ENCODE data around the gene S100A12. TPM values are rescaled to one million over a fixed set of nuclear protein-coding genes. Genes with fewer than 3 reads are reported as not detected.
"Not testable (repeated sequence)": the region's sequence is repeated elsewhere in the genome, so short reads cannot be mapped to it uniquely, and the experiment has no call there.

The S100A12 gene
- not detected in 2 replicates for total RNA-seq (2014; rRNA removed; shearing (Covaris generic))

DNA sequence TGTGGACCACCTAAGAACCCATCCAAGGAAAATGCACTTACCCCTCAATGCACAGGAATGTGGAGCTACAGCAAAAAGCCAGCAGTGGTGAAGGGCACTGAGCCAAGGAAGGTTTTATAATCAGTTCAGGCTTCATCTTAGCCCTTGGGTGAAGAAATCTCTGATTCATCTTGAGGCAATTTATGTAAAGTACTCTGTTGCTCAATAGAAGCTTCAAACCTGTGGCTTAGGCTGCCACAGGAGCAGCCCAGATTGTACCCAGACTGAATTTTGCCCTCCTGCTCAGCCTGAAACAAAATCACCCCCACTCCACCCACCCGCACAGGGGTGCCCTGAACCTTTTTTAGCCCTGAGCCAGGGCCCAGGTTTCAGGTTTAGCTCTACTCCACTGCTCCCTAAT lies at the start of gene S100A12:
TSS of gene S100A12 (minus strand) at position 111 of the 400 bp plus-strand sequence. CDS start 1,029 bp downstream, outside the sequence.
- peak; percentile 83 for DNase-seq (ENCODE audit: low read depth)

DNA sequence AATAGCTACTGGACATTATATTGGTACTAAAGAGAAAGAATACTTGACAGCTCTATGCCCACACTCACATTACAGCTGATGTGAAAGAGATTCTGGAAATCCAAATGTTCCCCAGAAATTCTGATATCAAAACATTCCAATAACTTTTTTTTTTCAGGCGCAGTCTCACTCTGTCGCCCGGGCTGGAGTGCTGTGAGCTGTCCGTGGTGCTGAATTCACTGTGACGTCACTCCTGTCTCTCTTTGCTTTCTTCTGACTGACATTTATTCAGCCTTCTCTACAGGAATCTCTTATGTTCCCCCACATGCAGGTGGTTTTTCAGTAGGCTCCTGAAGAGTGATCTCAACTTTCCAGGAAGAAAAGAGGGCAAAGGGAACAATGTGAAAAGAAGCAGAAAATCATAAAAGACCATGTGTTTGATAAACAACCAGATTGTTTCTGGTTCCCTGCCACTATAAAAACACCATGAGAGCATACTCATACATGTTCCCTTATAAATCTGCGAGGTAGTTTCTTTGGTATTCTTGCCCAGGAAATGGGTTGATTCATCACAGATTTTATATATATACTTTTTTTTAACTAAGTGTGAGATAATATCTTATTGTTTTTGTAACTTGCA lies 47.1 kb upstream of the S100A12 start:
- peak; percentile 59 for DNase-seq (ENCODE audit: low read depth)

DNA sequence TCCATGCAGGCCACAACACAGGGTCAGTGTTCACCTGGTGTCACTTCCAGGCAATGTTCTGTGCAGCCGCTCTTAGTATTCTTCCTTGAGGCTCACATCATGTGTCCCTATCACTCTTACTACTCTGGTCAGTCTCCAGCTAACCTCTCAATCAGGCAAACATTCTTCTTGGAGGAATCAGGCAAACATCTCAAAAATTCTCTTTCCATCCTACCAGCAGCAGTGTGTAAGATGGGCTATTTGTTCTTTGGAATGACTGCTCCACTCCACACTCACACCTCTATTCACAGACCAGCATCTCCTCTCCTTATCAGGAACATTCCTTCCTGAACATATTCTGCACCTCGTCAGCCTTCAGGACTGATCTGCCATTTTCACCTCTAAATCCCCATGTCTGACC lies 44.9 kb upstream of the S100A12 start:
- DNase-seq (ENCODE audit: low read depth) = no peak

GRCh38 chr1:153419436-153419793 lies 44.0 kb upstream of the S100A12 start:
- not testable (repeated sequence) for DNase-seq (ENCODE audit: low read depth)

- DNase-seq (ENCODE audit: low read depth) = not testable (repeated sequence)
Measured at GRCh38 chr1:153418758-153419435, 43.5 kb upstream of the S100A12 start.

- no peak for DNase-seq (ENCODE audit: low read depth)
Measured at GRCh38 chr1:153417136-153417888, 41.9 kb upstream of the S100A12 start.

GRCh38 chr1:153415850-153416570 lies 40.6 kb upstream of the S100A12 start, which contains the start of gene S100A7A:
TSS of gene S100A7A (plus strand) at chr1:153416520. CDS start at chr1:153418083, 1,563 bp downstream.
- no peak for DNase-seq (ENCODE audit: low read depth)

GRCh38 chr1:153413961-153414360 lies 38.5 kb upstream of the S100A12 start:
- DNase-seq (ENCODE audit: low read depth) = not testable (repeated sequence)

GRCh38 chr1:153407274-153407673 lies 31.9 kb upstream of the S100A12 start:
- DNase-seq (ENCODE audit: low read depth) = not testable (repeated sequence)

DNA sequence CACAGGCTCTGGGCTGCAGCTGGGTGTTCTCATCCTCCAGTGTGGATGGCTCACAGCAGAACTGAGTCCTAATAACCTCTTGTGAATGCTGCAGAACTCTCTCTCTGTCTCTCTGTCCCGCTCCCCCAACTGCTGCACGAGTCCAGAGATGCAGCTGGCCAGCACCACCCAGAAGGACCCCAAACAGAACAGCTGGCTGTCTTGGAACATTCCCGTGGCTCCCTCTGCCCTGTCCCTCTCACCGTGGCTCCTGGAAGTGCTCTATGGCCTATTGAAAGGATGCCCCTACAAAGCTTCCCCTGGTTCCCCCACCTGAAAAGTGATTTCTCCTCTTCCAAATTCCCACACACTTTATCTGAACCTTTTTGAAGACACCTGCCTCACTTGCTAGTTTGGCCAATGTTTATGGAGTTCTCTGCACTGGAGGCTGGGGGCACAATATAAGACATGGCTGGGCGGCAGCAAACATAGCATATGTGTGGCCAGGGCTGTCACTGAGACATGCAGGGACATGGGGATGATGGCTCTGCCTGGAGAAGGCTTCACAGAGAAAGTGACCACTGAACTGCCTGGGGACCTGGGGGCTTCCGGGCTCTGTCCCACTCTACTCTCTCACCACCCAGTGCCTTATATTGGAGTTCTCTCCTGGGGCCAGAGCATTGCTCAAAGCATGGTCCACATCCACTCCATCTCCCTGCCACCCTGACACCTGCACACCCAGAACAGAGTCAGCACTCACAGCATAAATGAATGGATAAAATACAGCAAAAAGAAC lies 30.6 kb upstream of the S100A12 start:
- DNase-seq (ENCODE audit: low read depth) = not testable (repeated sequence)

GRCh38 chr1:153404768-153405167 lies 29.3 kb upstream of the S100A12 start:
- DNase-seq (ENCODE audit: low read depth) = peak; percentile 7

DNA sequence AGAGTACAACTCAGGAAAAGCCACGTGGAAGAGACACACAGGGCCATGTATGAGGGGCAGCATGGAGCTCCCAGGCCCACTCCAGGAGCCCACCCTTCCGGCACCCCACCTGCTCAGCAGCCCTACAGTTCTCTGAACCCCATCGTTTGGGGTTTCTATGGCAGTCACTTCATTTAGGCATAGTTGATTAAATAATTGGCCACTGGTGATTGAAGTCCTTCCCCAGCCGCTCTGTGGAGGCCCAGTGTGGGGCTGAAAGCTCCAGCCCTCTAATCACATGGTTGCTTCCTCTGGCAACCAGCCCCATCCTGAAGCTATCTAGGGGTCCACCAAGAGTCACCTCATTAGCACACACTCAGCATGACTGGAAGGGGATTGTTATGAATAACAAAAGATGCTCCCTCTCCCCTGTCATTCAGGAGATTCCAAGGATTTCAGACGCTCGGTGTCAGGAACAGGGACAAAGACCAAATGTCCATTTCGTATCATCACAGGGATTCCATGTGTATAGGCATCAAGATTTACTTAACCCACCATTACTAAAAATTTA lies 28.7 kb upstream of the S100A12 start:
- DNase-seq (ENCODE audit: low read depth) = no peak

- DNase-seq (ENCODE audit: low read depth) = no peak
Measured at GRCh38 chr1:153403421-153404085, 28.1 kb upstream of the S100A12 start.

GRCh38 chr1:153402226-153402625 lies 26.8 kb upstream of the S100A12 start:
- no peak for DNase-seq (ENCODE audit: low read depth)

DNA sequence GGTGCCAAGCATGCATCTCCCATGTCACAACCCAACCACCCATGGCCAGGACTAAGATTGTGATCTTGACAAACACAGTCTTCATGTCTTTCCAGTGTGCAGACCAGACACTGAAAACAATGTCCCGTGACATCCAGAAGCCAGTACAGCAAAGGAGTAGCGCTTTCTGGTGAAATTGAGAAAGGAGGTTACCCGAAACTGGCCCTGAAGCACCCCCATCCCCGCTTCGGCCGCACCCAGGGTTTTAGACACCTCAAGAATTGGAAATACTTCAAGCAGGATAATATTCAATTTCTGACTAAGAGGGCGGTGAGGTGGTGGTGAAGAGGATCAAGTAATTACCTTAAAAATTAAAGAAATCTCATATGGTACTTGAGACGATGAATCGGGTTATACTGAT lies 26.0 kb upstream of the S100A12 start:
- no peak for DNase-seq (ENCODE audit: low read depth)

- no peak for DNase-seq (ENCODE audit: low read depth)
Measured at GRCh38 chr1:153400244-153400643, 24.8 kb upstream of the S100A12 start.

DNA sequence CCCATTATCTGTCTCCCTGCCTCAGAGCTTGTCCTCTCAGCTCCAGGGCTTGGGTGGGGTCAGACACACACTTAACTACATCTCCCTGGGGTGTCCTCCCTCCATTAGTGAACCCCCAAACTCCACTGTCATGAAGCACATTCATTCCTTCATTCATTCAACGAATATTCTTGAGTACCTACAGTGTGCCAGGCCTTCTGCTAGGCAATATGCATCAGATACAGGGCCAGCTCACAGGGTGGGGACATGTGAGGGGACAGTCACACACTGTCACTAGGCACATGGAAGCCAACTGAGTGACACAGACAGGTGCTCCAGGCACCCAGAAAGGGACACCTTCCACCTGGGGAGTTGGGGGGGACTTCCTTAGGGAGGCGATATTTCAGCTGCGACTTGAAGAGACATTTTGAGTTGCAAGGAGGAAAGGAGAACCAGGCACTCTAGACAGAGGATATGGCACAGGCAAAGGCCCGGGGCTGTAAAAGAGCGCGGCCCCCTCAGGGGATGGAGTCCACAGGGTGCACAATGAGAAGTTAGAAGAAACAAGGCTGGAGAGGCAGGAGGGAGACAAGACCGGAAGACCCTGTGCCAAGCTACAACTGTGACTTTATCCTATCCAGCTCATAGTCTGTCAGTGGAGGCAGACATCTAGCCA lies 24.1 kb upstream of the S100A12 start:
- DNase-seq (ENCODE audit: low read depth) = no peak

GRCh38 chr1:153397924-153398651 lies 22.7 kb upstream of the S100A12 start:
- DNase-seq (ENCODE audit: low read depth) = no peak
